WTC11 (cell line): ENCODE data around the gene TUBGCP4. TPM values are rescaled to one million over a fixed set of nuclear protein-coding genes. Genes with fewer than 3 reads are reported as not detected.

ENCODE experiments used
- ATAC-seq: fragments of 200-7000 bp; cut with Tn5 transposase; 2 replicates; pipeline ENCODE4 v1.10.0; 2021; ENCODE audit warnings: mild to moderate bottlenecking, moderate library complexity
- CTCF ChIA-PET: fragments of 300-600 bp; sonication (Branson Sonifier 250); formaldehyde crosslinking; loops from one replicate; lab custom pipeline; 2021; ENCODE audit warnings: antibody characterized with exemption; lab: Charles Lee
- POLR2A ChIA-PET: fragments of 350-600 bp; sonication (Branson Sonifier 250); formaldehyde crosslinking; loops from one replicate; lab custom pipeline; 2021; ENCODE audit warnings: antibody characterized with exemption; lab: Charles Lee
- DNase-seq: peaks from one replicate; pipeline ENCODE4 v3.0.0; 2021; ENCODE audit warnings: low spot score
- H3K27ac Mint-ChIP-seq: 2 replicates; pipeline ENCODE4 v1.8.0; 2021; ENCODE audit warnings: mixed read lengths
- H3K27me3 Mint-ChIP-seq: 2 replicates; pipeline ENCODE4 v1.8.0; 2021; ENCODE audit warnings: low read depth, mild to moderate bottlenecking, moderate library complexity, mixed read lengths
- H3K36me3 Mint-ChIP-seq: 2 replicates; pipeline ENCODE4 v1.8.0; 2021; ENCODE audit warnings: mixed read lengths
- H3K4me1 Mint-ChIP-seq: 2 replicates; pipeline ENCODE4 v1.8.0; 2022; ENCODE audit warnings: mixed read lengths
- H3K4me3 Mint-ChIP-seq: 2 replicates; pipeline ENCODE4 v1.8.0; 2021; ENCODE audit warnings: mild to moderate bottlenecking, moderate library complexity, mixed read lengths
- H3K9me3 Mint-ChIP-seq: 2 replicates; pipeline ENCODE4 v1.8.0; 2021; ENCODE audit warnings: mixed read lengths
- ATF1 ChIP-seq: sonication (generic); formaldehyde crosslinking; IDR thresholded peaks from 2 replicates; pipeline ENCODE4 v1.8.1; 2023; ENCODE audit warnings: mild to moderate bottlenecking, moderate library complexity, missing genetic modification reagents
- CDX4 ChIP-seq: fragments of 250-450 bp; sonication (Bioruptor Pico); IDR thresholded peaks from 2 replicates; pipeline ENCODE4 v1.9.0; 2021; ENCODE audit warnings: moderate library complexity, mild to moderate bottlenecking, inconsistent platforms, borderline replicate concordance
- CTCF ChIP-seq: fragments of 200-600 bp; IDR thresholded peaks from 2 replicates; pipeline ENCODE4 v1.8.0; 2022; ENCODE audit warnings: antibody characterized with exemption
- FOXJ3 ChIP-seq: sonication (generic); formaldehyde crosslinking; IDR thresholded peaks from 2 replicates; pipeline ENCODE4 v1.9.0; 2021; ENCODE audit warnings: missing genetic modification reagents, mild to moderate bottlenecking, borderline replicate concordance
- FOXP1 ChIP-seq: sonication (generic); formaldehyde crosslinking; IDR thresholded peaks from 2 replicates; pipeline ENCODE4 v1.8.0; 2022; ENCODE audit warnings: missing genetic modification reagents, mild to moderate bottlenecking, moderate library complexity, borderline replicate concordance
- GRHL2 ChIP-seq: fragments of 250-450 bp; sonication (Bioruptor Pico); IDR thresholded peaks from 2 replicates; pipeline ENCODE4 v1.8.0; 2022; ENCODE audit warnings: mild to moderate bottlenecking, moderate library complexity; ENCODE audit not compliant: insufficient replicate concordance, severe bottlenecking
- JAZF1 ChIP-seq: fragments of 250-450 bp; sonication (Bioruptor Pico); IDR thresholded peaks from 2 replicates; pipeline ENCODE4 v1.9.0; 2021; ENCODE audit warnings: moderate library complexity, mild to moderate bottlenecking, inconsistent platforms
- MXD4 ChIP-seq: fragments of 250-450 bp; sonication (Bioruptor Pico); IDR thresholded peaks from 2 replicates; pipeline ENCODE4 v1.8.0; 2021; ENCODE audit warnings: mild to moderate bottlenecking, moderate library complexity, borderline replicate concordance
- NFE2L1 ChIP-seq: sonication (generic); formaldehyde crosslinking; IDR thresholded peaks from 2 replicates; pipeline ENCODE4 v1.8.1; 2023; ENCODE audit warnings: missing genetic modification reagents
- NFYB ChIP-seq: sonication (generic); formaldehyde crosslinking; conservative IDR thresholded peaks from 2 replicates; pipeline ENCODE4 v1.8.0; 2022; ENCODE audit warnings: low read depth, missing genetic modification reagents
- NR1H2 ChIP-seq: sonication (generic); formaldehyde crosslinking; IDR thresholded peaks from 2 replicates; pipeline ENCODE4 v1.9.0; 2021; ENCODE audit warnings: mild to moderate bottlenecking, moderate library complexity, missing genetic modification reagents
- PREB ChIP-seq: sonication (generic); formaldehyde crosslinking; IDR thresholded peaks from 2 replicates; pipeline ENCODE4 v1.8.1; 2022; ENCODE audit warnings: mild to moderate bottlenecking, missing genetic modification reagents, moderate library complexity, borderline replicate concordance
- PRRX2 ChIP-seq: fragments of 250-450 bp; sonication (Bioruptor Pico); IDR thresholded peaks from 2 replicates; pipeline ENCODE4 v1.8.0; 2021; ENCODE audit warnings: mild to moderate bottlenecking
- RORB ChIP-seq: fragments of 250-450 bp; sonication (Bioruptor Pico); IDR thresholded peaks from 2 replicates; pipeline ENCODE4 v1.9.0; 2021; ENCODE audit warnings: mild to moderate bottlenecking
- TCF7 ChIP-seq: sonication (generic); formaldehyde crosslinking; IDR thresholded peaks from 2 replicates; pipeline ENCODE4 v1.8.0; 2022; ENCODE audit warnings: mild to moderate bottlenecking, low read depth, missing genetic modification reagents, moderate library complexity
- TEAD1 ChIP-seq: sonication (generic); formaldehyde crosslinking; IDR thresholded peaks from 2 replicates; pipeline ENCODE4 v1.8.0; 2022; ENCODE audit warnings: mild to moderate bottlenecking, missing genetic modification reagents
- ZNF219 ChIP-seq: sonication (generic); formaldehyde crosslinking; IDR thresholded peaks from 2 replicates; pipeline ENCODE4 v1.8.0; 2023; ENCODE audit warnings: missing genetic modification reagents, mild to moderate bottlenecking, borderline replicate concordance
- ZNF317 ChIP-seq: sonication (generic); formaldehyde crosslinking; IDR thresholded peaks from 2 replicates; pipeline ENCODE4 v1.8.1; 2023; ENCODE audit warnings: low read depth, mild to moderate bottlenecking, moderate library complexity, missing genetic modification reagents, borderline replicate concordance
- ZNF423 ChIP-seq: fragments of 250-450 bp; sonication (Bioruptor Pico); IDR thresholded peaks from 2 replicates; pipeline ENCODE4 v2.1.2; 2022; ENCODE audit warnings: mild to moderate bottlenecking, moderate library complexity
- total RNA-seq: library from RNA; stranded (reverse); gene quantifications from 3 replicates; pipeline ENCODE4 v1.2.3, GENCODE V29; 2021
- TF ChIP-seq, protein P1 (sequence below): sonication (generic); formaldehyde crosslinking; IDR thresholded peaks from 2 replicates; pipeline ENCODE4 v1.8.1; 2023; ENCODE audit warnings: mild to moderate bottlenecking, missing genetic modification reagents, moderate library complexity
- TF ChIP-seq, protein P2 (sequence below): fragments of 250-450 bp; sonication (Bioruptor Pico); IDR thresholded peaks from 2 replicates; pipeline ENCODE4 v1.9.0; 2021; ENCODE audit warnings: mild to moderate bottlenecking
- TF ChIP-seq, protein P3 (sequence below): fragments of 250-450 bp; sonication (Bioruptor Pico); IDR thresholded peaks from 2 replicates; pipeline ENCODE4 v2.1.2; 2022; ENCODE audit warnings: mild to moderate bottlenecking, moderate library complexity
- TF ChIP-seq, protein P4 (sequence below): sonication (generic); formaldehyde crosslinking; IDR thresholded peaks from 2 replicates; pipeline ENCODE4 v1.8.1; 2022; ENCODE audit warnings: missing genetic modification reagents, borderline replicate concordance
- TF ChIP-seq, protein P5 (sequence below): sonication (generic); formaldehyde crosslinking; IDR thresholded peaks from 2 replicates; pipeline ENCODE4 v1.8.1; 2023; ENCODE audit warnings: mild to moderate bottlenecking, moderate library complexity, missing genetic modification reagents
- TF ChIP-seq, protein P6 (sequence below): sonication (generic); formaldehyde crosslinking; IDR thresholded peaks from 2 replicates; pipeline ENCODE4 v1.8.1; 2023; ENCODE audit warnings: mild to moderate bottlenecking, missing genetic modification reagents

Gene TUBGCP4
- total RNA-seq, 1 experiment from 2014 or later, result 22.5 TPM

DNA sequence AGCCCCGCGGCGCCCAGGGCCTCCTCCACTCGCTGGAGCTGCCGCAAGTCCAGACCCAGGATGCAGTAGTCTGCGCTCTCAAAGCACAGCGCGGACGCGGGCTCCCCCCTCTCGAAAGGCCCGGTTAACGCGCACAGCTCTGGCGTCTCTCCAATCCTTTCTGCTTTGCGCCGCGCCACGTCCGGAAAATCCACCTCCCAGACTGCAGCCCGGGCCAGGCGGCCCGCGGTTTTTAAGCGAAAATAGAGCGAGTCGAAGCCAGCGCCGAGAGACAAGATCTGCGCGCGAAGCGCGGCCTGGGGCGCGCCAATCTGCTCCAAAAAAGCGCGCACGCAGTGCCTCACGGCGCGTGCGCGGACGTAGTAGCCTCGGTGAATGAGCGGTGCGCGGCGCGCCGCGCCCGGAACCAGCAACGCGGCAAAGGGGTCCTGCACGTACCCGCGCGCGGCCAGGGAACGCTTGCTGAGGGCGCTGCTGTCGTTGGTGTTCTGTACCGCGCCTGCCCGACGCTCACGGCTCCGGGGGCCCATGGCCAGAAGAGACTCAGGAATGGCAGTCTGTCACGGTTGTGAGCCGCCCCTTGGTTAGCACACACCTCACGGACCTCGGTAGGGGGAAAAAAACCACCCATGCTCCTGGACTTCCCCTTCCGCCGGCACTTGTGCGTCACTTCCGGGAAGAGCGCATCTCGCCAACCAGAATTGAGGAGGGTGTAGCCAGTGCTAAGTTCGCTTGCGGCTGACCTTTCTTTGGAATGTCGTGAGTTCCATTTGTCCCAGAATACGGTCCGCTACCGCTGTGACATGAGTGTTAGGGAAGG is 40.7 kb upstream of the TUBGCP4 start, which contains the start of gene LCMT2:
LCMT2 (minus strand) TSS at position 614 of the 820 bp plus-strand sequence; CDS start at position 530, 84 bp downstream.
- DNase-seq (peak; percentile 87), ATAC-seq (peak; percentile 95)
- CTCF ChIA-PET, result interaction anchor here (1.1 to 1.4 kb wide), 4 partner anchors 46 to 126 kb away, joined by 3 to 5 read pairs (median 4); no protein-coding TSS in a partner anchor
- H3K4me3 Mint-ChIP-seq, result peak within 1 kb of the TSS; percentile 90
- POLR2A ChIA-PET, result no interaction called here
- peaks cover 5% of the 10 kb centered on the region for H3K27me3 Mint-ChIP-seq
- H3K4me1 Mint-ChIP-seq, result peaks cover 20% of the 10 kb centered on the region
- H3K9me3 Mint-ChIP-seq, result no peaks in the 10 kb centered on the region
- peaks cover 8% of the 10 kb centered on the region for H3K36me3 Mint-ChIP-seq
- H3K27ac Mint-ChIP-seq, result peak within 1 kb of the TSS; percentile 91
- no peak for TF ChIP-seq PRRX2
- TF ChIP-seq ZNF317 (CRISPR knock-in tag), result no peak
- no peak for TF ChIP-seq MXD4 (CRISPR knock-in tag)
- TF ChIP-seq, protein P1, sequence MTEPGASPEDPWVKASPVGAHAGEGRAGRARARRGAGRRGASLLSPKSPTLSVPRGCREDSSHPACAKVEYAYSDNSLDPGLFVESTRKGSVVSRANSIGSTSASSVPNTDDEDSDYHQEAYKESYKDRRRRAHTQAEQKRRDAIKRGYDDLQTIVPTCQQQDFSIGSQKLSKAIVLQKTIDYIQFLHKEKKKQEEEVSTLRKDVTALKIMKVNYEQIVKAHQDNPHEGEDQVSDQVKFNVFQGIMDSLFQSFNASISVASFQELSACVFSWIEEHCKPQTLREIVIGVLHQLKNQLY, result no peak
- no peak for TF ChIP-seq NFYB
- peak; percentile 59 for TF ChIP-seq FOXP1 (CRISPR knock-in tag)
- TF ChIP-seq RORB (CRISPR knock-in tag), result no peak
- no peak for TF ChIP-seq GRHL2 (CRISPR knock-in tag)
- TF ChIP-seq, protein P2, sequence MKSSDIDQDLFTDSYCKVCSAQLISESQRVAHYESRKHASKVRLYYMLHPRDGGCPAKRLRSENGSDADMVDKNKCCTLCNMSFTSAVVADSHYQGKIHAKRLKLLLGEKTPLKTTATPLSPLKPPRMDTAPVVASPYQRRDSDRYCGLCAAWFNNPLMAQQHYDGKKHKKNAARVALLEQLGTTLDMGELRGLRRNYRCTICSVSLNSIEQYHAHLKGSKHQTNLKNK (CRISPR knock-in tag), result no peak
- no peak for TF ChIP-seq NFE2L1
- no peak for TF ChIP-seq TCF7 (CRISPR knock-in tag)
- TF ChIP-seq, protein P3, sequence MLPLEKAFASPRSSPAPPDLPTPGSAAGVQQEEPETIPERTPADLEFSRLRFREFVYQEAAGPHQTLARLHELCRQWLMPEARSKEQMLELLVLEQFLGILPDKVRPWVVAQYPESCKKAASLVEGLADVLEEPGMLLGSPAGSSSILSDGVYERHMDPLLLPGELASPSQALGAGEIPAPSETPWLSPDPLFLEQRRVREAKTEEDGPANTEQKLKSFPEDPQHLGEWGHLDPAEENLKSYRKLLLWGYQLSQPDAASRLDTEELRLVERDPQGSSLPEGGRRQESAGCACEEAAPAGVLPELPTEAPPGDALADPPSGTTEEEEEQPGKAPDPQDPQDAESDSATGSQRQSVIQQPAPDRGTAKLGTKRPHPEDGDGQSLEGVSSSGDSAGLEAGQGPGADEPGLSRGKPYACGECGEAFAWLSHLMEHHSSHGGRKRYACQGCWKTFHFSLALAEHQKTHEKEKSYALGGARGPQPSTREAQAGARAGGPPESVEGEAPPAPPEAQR (CRISPR knock-in tag), result no peak
- TF ChIP-seq, protein P4, sequence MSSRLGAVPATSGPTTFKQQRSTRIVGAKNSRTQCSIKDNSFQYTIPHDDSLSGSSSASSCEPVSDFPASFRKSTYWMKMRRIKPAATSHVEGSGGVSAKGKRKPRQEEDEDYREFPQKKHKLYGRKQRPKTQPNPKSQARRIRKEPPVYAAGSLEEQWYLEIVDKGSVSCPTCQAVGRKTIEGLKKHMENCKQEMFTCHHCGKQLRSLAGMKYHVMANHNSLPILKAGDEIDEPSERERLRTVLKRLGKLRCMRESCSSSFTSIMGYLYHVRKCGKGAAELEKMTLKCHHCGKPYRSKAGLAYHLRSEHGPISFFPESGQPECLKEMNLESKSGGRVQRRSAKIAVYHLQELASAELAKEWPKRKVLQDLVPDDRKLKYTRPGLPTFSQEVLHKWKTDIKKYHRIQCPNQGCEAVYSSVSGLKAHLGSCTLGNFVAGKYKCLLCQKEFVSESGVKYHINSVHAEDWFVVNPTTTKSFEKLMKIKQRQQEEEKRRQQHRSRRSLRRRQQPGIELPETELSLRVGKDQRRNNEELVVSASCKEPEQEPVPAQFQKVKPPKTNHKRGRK, result no peak
- no peak for TF ChIP-seq PREB (CRISPR knock-in tag)
- TF ChIP-seq, protein P5, sequence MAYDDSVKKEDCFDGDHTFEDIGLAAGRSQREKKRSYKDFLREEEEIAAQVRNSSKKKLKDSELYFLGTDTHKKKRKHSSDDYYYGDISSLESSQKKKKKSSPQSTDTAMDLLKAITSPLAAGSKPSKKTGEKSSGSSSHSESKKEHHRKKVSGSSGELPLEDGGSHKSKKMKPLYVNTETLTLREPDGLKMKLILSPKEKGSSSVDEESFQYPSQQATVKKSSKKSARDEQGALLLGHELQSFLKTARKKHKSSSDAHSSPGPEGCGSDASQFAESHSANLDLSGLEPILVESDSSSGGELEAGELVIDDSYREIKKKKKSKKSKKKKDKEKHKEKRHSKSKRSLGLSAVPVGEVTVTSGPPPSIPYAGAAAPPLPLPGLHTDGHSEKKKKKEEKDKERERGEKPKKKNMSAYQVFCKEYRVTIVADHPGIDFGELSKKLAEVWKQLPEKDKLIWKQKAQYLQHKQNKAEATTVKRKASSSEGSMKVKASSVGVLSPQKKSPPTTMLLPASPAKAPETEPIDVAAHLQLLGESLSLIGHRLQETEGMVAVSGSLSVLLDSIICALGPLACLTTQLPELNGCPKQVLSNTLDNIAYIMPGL (CRISPR knock-in tag), result peak; percentile 80; the same call in 1 of the 2 replicates
- TF ChIP-seq FOXJ3 (CRISPR knock-in tag), result no peak
- no peak for TF ChIP-seq ZNF219
- TF ChIP-seq, protein P6, sequence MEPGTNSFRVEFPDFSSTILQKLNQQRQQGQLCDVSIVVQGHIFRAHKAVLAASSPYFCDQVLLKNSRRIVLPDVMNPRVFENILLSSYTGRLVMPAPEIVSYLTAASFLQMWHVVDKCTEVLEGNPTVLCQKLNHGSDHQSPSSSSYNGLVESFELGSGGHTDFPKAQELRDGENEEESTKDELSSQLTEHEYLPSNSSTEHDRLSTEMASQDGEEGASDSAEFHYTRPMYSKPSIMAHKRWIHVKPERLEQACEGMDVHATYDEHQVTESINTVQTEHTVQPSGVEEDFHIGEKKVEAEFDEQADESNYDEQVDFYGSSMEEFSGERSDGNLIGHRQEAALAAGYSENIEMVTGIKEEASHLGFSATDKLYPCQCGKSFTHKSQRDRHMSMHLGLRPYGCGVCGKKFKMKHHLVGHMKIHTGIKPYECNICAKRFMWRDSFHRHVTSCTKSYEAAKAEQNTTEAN (CRISPR knock-in tag), result no peak
- TF ChIP-seq ATF1 (CRISPR knock-in tag), result 0 out of 2 replicates have a peak, but pooled peaks have one; percentile 47
- peak; percentile 86 for TF ChIP-seq TEAD1
- no peak for TF ChIP-seq CTCF
- no peak for TF ChIP-seq ZNF423 (CRISPR knock-in tag)
- no peak for TF ChIP-seq NR1H2 (CRISPR knock-in tag)
- no peak for TF ChIP-seq CDX4 (CRISPR knock-in tag)
- TF ChIP-seq JAZF1 (CRISPR knock-in tag), result no peak
